Duodenal mucosa (tissue), 2 donors: Measurements from ENCODE around the gene CENPS.

Experiments used
- H3K27ac ChIP-seq: one replicate; pipeline ENCODE4 v1.7.0; 2013; ENCODE audit warnings: low read depth, low read length
- H3K27me3 ChIP-seq, 2 donors: one replicate each; pipeline ENCODE4 v1.7.0; 2013; ENCODE audit warnings: low read length in 2 of 2, control low read depth in 1 of 2; ENCODE audit not compliant: insufficient read depth in 2 of 2, control insufficient read depth in 1 of 2
- H3K36me3 ChIP-seq, 2 donors: one replicate each; pipeline ENCODE4 v1.7.0; 2013; ENCODE audit warnings: low read length in 2 of 2, control low read depth in 1 of 2; ENCODE audit not compliant: insufficient read depth in 2 of 2, control insufficient read depth in 1 of 2
- H3K4me1 ChIP-seq, 2 donors: one replicate each; pipeline ENCODE4 v1.7.0; 2013; ENCODE audit warnings: low read length in 2 of 2, control low read depth in 1 of 2; ENCODE audit not compliant: insufficient read depth in 2 of 2, control insufficient read depth in 1 of 2
- H3K4me3 ChIP-seq, 2 donors: one replicate each; pipeline ENCODE4 v1.7.0; 2013; ENCODE audit warnings: low read length in 2 of 2, low read depth in 1 of 2
- H3K9ac ChIP-seq, 2 donors: one replicate each; pipeline ENCODE4 v1.7.0; 2013; ENCODE audit warnings: low read length in 2 of 2, low read depth in 1 of 2
- H3K9me3 ChIP-seq, 2 donors: one replicate each; pipeline ENCODE4 v1.7.0; 2013; ENCODE audit warnings: low read length in 2 of 2, control low read depth in 1 of 2; ENCODE audit not compliant: control insufficient read depth in 1 of 2

Gene CENPS

GRCh38 chr1:10489291-10490055 lies 59.2 kb downstream of the CENPS start:
- Histone ChIP-seq H3K27me3 (no peaks in the 10 kb centered on the region), H3K36me3 (peaks cover 0 to 5% of the 10 kb centered on the region in 2 donors), H3K9ac (no peak overlapping the region), H3K27ac (no peak overlapping the region), H3K4me3 (no peak overlapping the region), H3K9me3 (no peaks in the 10 kb centered on the region), H3K4me1 (peaks cover 11 to 12% of the 10 kb centered on the region in 2 donors)

- Histone ChIP-seq H3K27ac (no peak overlapping the region), H3K9ac (no peak overlapping the region), H3K27me3 (no peaks in the 10 kb centered on the region), H3K4me1 (peaks cover 20 to 21% of the 10 kb centered on the region in 2 donors), H3K9me3 (no peaks in the 10 kb centered on the region), H3K36me3 (no peaks in the 10 kb centered on the region), H3K4me3 (no peak overlapping the region)
Measured at GRCh38 chr1:10490286-10490970, 60.2 kb downstream of the CENPS start.
